Measurements from ENCODE around the gene NRDE2. TPM values are rescaled to one million over a fixed set of nuclear protein-coding genes. Genes with fewer than 3 reads are reported as not detected.

The NRDE2 gene, protein sequence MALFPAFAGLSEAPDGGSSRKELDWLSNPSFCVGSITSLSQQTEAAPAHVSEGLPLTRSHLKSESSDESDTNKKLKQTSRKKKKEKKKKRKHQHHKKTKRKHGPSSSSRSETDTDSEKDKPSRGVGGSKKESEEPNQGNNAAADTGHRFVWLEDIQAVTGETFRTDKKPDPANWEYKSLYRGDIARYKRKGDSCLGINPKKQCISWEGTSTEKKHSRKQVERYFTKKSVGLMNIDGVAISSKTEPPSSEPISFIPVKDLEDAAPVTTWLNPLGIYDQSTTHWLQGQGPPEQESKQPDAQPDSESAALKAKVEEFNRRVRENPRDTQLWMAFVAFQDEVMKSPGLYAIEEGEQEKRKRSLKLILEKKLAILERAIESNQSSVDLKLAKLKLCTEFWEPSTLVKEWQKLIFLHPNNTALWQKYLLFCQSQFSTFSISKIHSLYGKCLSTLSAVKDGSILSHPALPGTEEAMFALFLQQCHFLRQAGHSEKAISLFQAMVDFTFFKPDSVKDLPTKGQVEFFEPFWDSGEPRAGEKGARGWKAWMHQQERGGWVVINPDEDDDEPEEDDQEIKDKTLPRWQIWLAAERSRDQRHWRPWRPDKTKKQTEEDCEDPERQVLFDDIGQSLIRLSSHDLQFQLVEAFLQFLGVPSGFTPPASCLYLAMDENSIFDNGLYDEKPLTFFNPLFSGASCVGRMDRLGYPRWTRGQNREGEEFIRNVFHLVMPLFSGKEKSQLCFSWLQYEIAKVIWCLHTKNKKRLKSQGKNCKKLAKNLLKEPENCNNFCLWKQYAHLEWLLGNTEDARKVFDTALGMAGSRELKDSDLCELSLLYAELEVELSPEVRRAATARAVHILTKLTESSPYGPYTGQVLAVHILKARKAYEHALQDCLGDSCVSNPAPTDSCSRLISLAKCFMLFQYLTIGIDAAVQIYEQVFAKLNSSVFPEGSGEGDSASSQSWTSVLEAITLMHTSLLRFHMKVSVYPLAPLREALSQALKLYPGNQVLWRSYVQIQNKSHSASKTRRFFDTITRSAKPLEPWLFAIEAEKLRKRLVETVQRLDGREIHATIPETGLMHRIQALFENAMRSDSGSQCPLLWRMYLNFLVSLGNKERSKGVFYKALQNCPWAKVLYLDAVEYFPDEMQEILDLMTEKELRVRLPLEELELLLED
- 3.9 and 5.4 TPM in 2 replicates for polyA plus RNA-seq (2014; cell fraction: cytosol; rRNA removed)
- polyA plus RNA-seq (2014; cell fraction: nucleus; rRNA removed), result 7.1 and 7.6 TPM in 2 replicates

GRCh38 chr14:90331497-90332270, at the start of gene NRDE2:
Gene NRDE2, minus strand, starts transcription at chr14:90331941. Its CDS starts 37 bp downstream, at chr14:90331904.
- peak; percentile 92 for DNase-seq (ENCODE audit: low spot score)

DNA sequence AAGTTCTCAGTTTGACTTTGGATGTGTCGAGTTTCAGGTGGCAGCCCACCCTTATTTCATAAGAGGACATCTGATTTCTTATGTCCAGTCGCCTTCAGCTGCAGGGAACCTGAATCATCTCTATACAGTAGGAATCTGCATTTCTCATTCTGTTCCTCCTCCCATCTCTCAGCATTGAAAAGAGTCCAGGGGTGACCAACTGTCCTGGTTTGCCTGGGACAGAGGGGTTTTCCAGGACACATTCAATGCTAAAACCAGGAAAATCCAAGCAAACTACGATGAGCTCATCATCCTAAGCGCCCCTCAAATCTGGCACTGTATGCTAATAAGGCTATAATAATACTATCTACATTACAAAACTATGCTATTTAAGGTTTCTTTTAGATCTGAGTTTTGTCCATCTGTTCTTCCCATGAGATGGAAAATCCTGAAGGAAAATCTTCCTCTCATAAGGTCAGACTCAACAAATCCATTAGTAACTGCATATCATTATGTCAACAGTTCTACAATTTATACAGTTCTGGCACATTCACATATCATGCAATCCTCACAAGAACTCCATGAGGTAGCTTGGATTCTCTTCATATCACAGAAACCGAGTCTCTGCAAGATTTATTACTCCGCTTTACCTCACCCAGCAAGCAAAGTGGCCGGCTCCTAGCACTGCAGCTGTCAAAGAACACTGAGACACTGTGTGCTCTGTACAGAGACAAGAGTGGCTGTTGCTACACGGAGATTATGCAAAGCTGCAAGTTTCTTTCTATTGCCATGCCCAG, 49.5 kb upstream of the NRDE2 start:
- DNase-seq (ENCODE audit: low spot score), result no peak

- DNase-seq (ENCODE audit: low spot score), result no peak
These were observed 47.4 kb upstream of the NRDE2 start for GRCh38 chr14:90379106-90379505.

DNA sequence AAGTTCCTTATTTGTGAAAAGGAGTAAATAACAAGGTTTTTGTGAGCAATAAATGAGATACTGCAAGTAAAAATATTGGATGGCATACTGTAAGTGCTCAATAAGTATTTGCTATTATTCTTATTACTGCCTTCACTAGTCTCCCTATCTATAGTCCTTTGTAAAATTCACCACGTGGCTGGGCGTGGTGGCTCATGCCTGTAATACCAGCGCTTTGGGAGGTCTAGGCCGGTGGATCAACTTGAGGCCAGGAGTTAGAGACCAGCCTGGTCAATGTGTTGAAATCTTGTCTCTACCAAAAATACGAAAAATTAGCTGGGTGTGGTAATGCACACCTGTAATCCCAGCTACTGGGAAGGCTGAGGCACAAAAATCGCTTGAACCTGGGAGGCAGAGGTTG, 46.5 kb upstream of the NRDE2 start:
- DNase-seq (ENCODE audit: low spot score), result no peak

DNA sequence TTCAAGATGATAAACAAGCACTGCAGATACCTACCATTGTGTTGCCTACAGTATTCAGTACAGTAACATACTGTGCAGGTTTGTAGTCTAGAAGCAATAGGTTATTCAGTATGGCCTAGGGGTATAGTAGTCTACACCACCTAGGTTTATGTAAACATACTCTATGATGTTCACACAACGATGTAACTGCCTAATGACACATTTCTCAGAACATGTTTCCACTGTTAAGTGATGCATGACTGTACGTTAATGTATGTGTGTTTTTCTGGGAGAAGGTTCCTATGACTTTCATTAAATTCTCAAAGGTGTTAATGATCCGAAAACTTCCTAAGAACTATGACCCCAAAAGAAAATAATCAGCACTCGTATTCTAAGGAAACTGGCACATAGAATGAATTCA, 44.2 kb upstream of the NRDE2 start:
- no peak for DNase-seq (ENCODE audit: low spot score)

DNA sequence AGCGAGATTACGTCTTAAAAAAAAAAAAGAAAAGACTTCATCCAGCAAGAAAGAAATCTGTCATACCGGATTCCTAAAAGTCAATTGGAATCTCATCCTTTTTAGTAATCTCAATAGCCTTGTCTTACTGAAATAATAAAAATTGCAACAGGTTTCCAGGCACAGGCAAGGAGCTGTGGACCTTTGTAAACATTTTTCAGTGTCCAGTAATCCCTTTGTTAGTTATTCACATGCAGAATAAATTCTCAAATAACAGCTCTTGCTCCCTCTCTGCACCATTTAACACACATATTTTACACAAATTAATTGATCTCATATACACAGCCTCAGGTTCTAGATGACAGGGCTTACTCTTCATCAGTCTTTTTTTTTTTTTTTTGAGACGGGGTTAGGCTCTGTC, 43.1 kb upstream of the NRDE2 start:
- DNase-seq (ENCODE audit: low spot score), result no peak

DNA sequence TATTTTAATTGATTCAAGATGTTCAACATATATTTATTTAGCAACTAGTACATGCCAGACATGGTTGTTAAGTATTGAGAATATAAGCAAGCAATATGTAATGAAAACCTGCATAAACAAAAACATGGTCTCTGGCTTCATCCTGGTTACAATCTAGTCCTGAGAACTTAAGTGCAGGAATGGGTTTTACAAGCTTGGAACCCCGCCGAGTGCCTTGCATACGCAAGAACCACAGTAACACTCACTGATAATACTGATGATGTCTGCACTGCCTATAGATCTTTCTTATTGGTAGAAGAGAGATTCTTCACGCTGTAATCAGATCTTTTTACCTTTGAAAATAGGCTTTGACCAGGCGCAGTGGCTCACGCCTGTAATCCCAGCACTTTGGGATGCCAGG, 42.1 kb upstream of the NRDE2 start:
- no peak for DNase-seq (ENCODE audit: low spot score)

DNA sequence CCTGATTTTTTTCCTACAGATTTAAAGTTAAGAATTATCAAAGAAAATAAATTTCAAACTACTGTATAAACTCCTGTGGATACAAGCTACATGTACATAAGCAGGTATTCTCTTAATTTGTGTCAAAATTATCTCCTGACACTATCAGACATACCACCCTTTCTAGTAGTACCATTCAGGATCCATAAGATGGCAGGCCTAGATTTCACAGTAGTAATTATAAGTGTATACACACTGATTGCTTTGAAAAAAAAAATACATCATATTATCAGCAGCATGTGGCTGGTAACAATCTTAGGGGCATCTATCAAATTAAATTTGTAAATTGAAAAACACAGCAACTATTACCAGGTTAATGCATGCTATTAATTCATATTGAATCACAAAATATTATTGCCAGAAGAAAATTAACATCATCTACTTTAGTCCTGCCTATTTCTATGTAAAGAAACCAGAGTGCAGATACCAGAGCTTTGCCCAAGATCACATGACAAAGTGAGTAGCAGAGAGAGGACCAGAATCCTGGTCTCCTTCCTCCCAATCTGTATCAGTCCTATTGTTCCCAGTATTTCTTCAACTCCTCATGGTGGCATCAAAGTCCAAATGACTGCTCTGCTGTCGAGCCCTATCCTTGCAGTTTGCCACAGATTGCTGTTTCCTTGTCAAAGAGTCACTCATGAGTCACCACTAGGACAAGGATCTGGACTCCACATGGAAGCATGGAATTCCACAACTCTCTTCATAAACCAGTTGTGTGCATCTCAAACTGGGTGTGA, 37.4 kb upstream of the NRDE2 start:
- no peak for DNase-seq (ENCODE audit: low spot score)

- DNase-seq (ENCODE audit: low spot score), result no peak
These were observed 30.8 kb upstream of the NRDE2 start for GRCh38 chr14:90362558-90362896.

GRCh38 chr14:90361865-90362557, 30.3 kb upstream of the NRDE2 start:
- no peak for DNase-seq (ENCODE audit: low spot score)

DNA sequence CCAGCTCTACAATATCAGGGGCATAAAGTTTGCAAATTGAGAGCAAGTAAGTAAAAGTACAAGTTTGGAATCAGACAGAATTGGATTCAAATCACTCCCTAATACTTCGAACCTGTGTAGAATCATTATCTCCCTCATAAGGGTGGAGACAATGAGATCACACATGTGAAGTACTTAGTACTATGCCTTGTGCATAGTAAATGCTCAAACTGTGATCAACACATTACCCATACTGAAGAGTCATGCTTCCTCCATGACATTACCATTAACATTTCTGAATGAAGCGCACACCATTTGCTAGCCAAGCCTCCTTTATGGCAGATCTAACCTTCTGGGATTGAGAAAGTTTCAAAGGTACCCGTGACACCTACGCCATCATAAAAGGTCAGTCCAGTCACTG, 26.6 kb upstream of the NRDE2 start:
- DNase-seq (ENCODE audit: low spot score), result no peak

DNA sequence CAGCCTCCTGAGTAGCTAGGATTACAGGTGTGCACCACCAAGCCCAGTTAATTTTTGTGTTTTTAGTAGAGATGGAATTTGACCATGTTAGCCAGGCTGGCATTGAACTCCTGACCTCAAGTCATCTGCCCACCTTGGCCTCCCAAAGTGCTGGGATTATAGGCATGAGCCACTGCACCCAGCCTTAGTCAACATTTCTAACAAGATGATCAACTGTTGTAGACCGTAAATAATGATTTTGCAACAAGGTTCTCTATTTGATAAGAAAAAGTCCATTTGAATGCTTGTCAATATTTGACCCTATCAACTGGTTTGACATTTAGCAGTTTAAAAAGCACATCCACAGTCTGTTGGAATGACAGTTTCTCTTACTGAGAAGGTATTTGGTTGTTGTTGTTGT, 25.2 kb upstream of the NRDE2 start:
- DNase-seq (ENCODE audit: low spot score), result no peak

DNA sequence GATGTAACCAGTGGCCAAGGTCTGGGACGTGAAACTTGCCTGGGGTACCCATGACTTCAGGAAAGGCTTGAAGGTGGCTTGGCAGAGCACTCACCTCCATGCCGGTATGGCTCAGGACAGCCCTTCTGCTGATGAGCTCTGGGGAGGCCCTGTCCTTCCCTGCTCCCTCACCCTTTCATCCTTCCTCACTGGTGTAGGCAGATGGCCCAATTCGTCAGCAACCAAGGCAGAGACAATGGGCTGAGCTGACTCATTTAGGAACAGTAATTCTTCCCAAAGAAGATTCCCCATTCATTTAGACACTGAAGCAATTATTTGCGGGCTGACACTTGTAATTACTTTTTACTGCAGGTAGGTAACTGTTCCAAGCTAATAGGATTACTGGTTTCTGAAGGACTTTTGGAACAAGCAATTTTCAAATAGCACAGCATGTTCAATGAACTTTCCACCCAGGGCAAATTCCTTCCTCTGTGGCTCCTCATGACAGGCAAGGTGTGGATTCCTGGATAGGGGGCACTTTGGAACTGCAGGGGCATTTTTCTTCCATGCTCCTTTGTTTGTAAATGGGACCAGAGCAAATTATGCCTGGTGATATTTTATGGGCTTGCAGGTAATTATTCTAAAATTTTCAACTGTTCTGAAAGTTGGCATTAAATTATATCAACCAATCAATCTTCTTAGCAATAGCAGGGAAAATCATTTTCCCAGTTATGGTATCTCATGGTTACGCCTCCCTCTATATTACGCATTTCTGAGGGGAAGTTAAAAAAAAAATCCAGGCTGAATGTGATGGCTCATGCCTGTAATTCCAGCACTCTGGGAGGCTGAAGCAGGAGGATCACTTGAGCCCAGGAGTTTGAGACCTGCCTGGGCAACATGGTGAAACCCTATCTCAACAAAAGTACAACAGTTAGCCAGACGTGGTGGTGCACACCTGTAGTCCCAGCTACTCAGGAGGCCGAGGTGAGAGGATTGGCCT, 24.1 kb upstream of the NRDE2 start:
- no peak for DNase-seq (ENCODE audit: low spot score)

- peak; percentile 15 for DNase-seq (ENCODE audit: low spot score)
These were observed 23.0 kb upstream of the NRDE2 start for GRCh38 chr14:90354551-90355298.

GRCh38 chr14:90349739-90350138, 18.0 kb upstream of the NRDE2 start:
- DNase-seq (ENCODE audit: low spot score), result no peak

DNA sequence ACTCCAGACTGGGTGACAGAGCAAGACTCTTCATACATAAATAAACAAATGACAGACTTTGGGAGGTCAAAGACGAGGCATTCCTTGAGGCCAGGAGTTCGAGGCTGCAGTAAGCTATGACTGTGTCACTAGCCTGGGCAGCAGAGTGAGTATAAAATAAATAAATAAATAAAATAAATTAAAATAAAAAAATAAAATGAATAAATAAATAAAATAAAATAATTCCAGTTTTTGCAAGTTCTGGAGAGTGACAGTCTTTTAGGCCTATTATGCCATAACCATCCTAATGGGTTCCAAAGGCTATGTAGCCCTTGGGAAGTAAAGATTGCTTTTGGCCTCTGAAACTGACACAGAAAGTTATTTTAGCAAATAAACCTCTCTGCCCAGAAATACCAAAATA, 16.5 kb upstream of the NRDE2 start:
- DNase-seq (ENCODE audit: low spot score), result no peak

GRCh38 chr14:90345239-90345557, 13.5 kb upstream of the NRDE2 start:
- DNase-seq (ENCODE audit: low spot score), result no peak
